HepG2 (cell line): ENCODE results near the gene PLCB1.

Source experiments
- ARHGAP35 ChIP-seq: sonication (generic); formaldehyde crosslinking; IDR thresholded peaks from 2 replicates; pipeline ENCODE4 v1.9.0; 2022; ENCODE audit warnings: mild to moderate bottlenecking, inconsistent platforms, moderate library complexity, missing genetic modification reagents, borderline replicate concordance
- CHD2 ChIP-seq: IDR thresholded peaks from 2 replicates; pipeline ENCODE4 v1.6.1; 2011; ENCODE audit warnings: low read depth, low read length, improper control_type of control experiment
- POLR2A ChIP-seq, 2 experiments: IDR thresholded peaks; 2 replicates each; pipeline ENCODE4 v1.6.1; 2011; ENCODE audit warnings: low read depth in 2 of 2, low read length in 2 of 2, mild to moderate bottlenecking in 1 of 2, moderate library complexity in 1 of 2; ENCODE audit not compliant: insufficient read depth in 1 of 2
- YY1 ChIP-seq: IDR thresholded peaks from 2 replicates; pipeline ENCODE4 v1.6.1; 2011; ENCODE audit warnings: low read length, low read depth, moderate library complexity, mild to moderate bottlenecking; ENCODE audit not compliant: insufficient read depth, insufficient replicate concordance
- ZNF143 ChIP-seq: sonication (generic); formaldehyde crosslinking; IDR thresholded peaks from 2 replicates; pipeline ENCODE4 v1.4.0; 2020; ENCODE audit warnings: missing genetic modification reagents
- ZNF331 ChIP-seq: sonication (generic); formaldehyde crosslinking; IDR thresholded peaks from 2 replicates; pipeline ENCODE4 v1.4.0; 2020; ENCODE audit warnings: missing genetic modification reagents
- ZNF441 ChIP-seq: sonication (generic); formaldehyde crosslinking; IDR thresholded peaks from 2 replicates; pipeline ENCODE4 v1.7.0; 2021; ENCODE audit warnings: missing genetic modification reagents, borderline replicate concordance
- ZNF747 ChIP-seq: sonication (generic); formaldehyde crosslinking; IDR thresholded peaks from 2 replicates; pipeline ENCODE4 v1.8.1; 2023; ENCODE audit warnings: missing genetic modification reagents, mild to moderate bottlenecking, borderline replicate concordance
- ZNF768 ChIP-seq: sonication (generic); formaldehyde crosslinking; IDR thresholded peaks from 2 replicates; pipeline ENCODE4 v1.4.0; 2020; ENCODE audit warnings: missing genetic modification reagents
- TF ChIP-seq, protein P1 (sequence below): sonication (generic); formaldehyde crosslinking; IDR thresholded peaks from 2 replicates; pipeline ENCODE4 v1.5.1; 2020; ENCODE audit warnings: mild to moderate bottlenecking, missing genetic modification reagents, moderate library complexity
- TF ChIP-seq, protein P2 (sequence below), 2 experiments: sonication (generic) in 1 of 2; formaldehyde crosslinking in 1 of 2; IDR thresholded peaks; 2 replicates each; pipeline versions ENCODE4 v1.5.1 to v1.6.1; 2011 to 2020; ENCODE audit warnings: borderline replicate concordance in 1 of 2, low read depth in 1 of 2, low read length in 1 of 2, mild to moderate bottlenecking in 1 of 2, missing genetic modification reagents in 1 of 2, moderate library complexity in 1 of 2
- TF ChIP-seq, protein P3 (sequence below): sonication (generic); formaldehyde crosslinking; IDR thresholded peaks from 2 replicates; pipeline ENCODE4 v1.4.0; 2020; ENCODE audit warnings: missing genetic modification reagents
- TF ChIP-seq, protein P4 (sequence below): sonication (generic); formaldehyde crosslinking; IDR thresholded peaks from 2 replicates; pipeline ENCODE4 v1.5.0; 2020; ENCODE audit warnings: mild to moderate bottlenecking, missing genetic modification reagents, moderate library complexity
- TF ChIP-seq, protein P5 (sequence below): fragments of 450-650 bp; IDR thresholded peaks from 2 replicates; pipeline ENCODE4 v1.6.1; 2016

DNA sequence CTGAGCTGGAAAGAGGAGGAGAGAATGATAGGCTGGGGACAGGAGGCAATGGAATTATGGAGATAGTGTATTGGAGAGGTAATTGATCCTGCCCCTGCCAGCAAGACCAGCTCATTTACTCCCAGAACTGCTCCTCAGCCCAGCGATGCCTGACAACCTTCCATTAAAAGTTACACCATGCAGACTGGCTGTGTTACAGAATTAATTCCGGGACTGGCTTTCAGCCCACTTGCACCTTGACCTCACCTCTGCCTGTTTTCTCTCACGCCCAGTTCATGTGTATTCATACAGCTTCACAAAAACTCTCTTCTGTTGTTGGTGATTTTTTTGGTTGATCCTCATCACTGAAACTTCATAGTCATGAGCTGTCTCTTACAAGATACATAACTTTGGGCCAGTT, 207.3 kb downstream of the PLCB1 start:
- TF ChIP-seq ZNF143 (CRISPR knock-in tag) (no peak), ZNF768 (CRISPR knock-in tag) (no peak), YY1 (no peak), ZNF331 (CRISPR knock-in tag) (no peak), CHD2 (no peak), ARHGAP35 (CRISPR knock-in tag) (no peak), ZNF441 (CRISPR knock-in tag) (no peak), POLR2A (IDR thresholded peaks at IDR 0.05; ENCODE audit: insufficient read depth in 1 of 2, low read depth in 2 of 2, low read length in 2 of 2) (no peak), ZNF747 (CRISPR knock-in tag) (no peak)
- TF ChIP-seq, protein P1, sequence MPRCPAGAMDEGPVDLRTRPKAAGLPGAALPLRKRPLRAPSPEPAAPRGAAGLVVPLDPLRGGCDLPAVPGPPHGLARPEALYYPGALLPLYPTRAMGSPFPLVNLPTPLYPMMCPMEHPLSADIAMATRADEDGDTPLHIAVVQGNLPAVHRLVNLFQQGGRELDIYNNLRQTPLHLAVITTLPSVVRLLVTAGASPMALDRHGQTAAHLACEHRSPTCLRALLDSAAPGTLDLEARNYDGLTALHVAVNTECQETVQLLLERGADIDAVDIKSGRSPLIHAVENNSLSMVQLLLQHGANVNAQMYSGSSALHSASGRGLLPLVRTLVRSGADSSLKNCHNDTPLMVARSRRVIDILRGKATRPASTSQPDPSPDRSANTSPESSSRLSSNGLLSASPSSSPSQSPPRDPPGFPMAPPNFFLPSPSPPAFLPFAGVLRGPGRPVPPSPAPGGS = no peak
- TF ChIP-seq, protein P2, sequence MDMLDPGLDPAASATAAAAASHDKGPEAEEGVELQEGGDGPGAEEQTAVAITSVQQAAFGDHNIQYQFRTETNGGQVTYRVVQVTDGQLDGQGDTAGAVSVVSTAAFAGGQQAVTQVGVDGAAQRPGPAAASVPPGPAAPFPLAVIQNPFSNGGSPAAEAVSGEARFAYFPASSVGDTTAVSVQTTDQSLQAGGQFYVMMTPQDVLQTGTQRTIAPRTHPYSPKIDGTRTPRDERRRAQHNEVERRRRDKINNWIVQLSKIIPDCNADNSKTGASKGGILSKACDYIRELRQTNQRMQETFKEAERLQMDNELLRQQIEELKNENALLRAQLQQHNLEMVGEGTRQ (IDR thresholded peaks at IDR 0.05; ENCODE audit: low read depth, low read length) = no peak
- TF ChIP-seq, protein P2 (CRISPR knock-in tag; IDR thresholded peaks at IDR 0.05; ENCODE audit: borderline replicate concordance) = no peak
- TF ChIP-seq, protein P3, sequence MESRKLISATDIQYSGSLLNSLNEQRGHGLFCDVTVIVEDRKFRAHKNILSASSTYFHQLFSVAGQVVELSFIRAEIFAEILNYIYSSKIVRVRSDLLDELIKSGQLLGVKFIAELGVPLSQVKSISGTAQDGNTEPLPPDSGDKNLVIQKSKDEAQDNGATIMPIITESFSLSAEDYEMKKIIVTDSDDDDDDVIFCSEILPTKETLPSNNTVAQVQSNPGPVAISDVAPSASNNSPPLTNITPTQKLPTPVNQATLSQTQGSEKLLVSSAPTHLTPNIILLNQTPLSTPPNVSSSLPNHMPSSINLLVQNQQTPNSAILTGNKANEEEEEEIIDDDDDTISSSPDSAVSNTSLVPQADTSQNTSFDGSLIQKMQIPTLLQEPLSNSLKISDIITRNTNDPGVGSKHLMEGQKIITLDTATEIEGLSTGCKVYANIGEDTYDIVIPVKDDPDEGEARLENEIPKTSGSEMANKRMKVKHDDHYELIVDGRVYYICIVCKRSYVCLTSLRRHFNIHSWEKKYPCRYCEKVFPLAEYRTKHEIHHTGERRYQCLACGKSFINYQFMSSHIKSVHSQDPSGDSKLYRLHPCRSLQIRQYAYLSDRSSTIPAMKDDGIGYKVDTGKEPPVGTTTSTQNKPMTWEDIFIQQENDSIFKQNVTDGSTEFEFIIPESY = no peak
- TF ChIP-seq, protein P4, sequence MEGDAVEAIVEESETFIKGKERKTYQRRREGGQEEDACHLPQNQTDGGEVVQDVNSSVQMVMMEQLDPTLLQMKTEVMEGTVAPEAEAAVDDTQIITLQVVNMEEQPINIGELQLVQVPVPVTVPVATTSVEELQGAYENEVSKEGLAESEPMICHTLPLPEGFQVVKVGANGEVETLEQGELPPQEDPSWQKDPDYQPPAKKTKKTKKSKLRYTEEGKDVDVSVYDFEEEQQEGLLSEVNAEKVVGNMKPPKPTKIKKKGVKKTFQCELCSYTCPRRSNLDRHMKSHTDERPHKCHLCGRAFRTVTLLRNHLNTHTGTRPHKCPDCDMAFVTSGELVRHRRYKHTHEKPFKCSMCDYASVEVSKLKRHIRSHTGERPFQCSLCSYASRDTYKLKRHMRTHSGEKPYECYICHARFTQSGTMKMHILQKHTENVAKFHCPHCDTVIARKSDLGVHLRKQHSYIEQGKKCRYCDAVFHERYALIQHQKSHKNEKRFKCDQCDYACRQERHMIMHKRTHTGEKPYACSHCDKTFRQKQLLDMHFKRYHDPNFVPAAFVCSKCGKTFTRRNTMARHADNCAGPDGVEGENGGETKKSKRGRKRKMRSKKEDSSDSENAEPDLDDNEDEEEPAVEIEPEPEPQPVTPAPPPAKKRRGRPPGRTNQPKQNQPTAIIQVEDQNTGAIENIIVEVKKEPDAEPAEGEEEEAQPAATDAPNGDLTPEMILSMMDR (CRISPR knock-in tag) = no peak
- TF ChIP-seq, protein P5, sequence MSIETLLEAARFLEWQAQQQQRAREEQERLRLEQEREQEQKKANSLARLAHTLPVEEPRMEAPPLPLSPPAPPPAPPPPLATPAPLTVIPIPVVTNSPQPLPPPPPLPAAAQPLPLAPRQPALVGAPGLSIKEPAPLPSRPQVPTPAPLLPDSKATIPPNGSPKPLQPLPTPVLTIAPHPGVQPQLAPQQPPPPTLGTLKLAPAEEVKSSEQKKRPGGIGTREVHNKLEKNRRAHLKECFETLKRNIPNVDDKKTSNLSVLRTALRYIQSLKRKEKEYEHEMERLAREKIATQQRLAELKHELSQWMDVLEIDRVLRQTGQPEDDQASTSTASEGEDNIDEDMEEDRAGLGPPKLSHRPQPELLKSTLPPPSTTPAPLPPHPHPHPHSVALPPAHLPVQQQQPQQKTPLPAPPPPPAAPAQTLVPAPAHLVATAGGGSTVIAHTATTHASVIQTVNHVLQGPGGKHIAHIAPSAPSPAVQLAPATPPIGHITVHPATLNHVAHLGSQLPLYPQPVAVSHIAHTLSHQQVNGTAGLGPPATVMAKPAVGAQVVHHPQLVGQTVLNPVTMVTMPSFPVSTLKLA = no peak
